ENCODE data around the gene YY1.

YY1 gene

DNA sequence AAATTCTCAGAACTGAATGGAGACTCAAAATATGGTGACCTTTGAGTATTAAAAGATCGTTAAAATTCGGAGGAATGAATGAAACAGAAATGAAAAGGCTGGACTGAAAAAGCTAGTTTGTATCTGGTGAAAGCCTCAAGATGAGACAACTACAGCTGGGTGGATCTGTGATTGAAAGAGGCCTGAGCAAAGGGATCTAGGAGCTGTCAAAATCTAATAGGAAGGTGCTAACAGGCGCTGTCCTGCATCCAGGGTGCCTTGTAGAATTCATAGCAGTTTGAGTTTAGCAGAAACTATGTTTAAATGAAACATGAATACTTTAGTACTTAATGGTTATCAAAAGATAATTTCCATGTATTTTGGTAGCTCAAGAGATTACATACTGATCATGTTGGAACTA, 2.3 kb downstream of the YY1 start:
- Histone ChIP-seq H3K4me3 (peak overlapping the region; percentile 69), H3K4me1 (peaks cover 31% of the 10 kb centered on the region), H3K36me3 (replicated peaks) (peaks cover 22% of the 10 kb centered on the region), H3K27me3 (ENCODE audit: low read depth) (no peaks in the 10 kb centered on the region), H3K9me3 (peaks cover 3% of the 10 kb centered on the region; the same call in 1 of the 2 replicates)
- DNase-seq (ENCODE audit: low spot score in 2 of 2): no peak
- in situ Hi-C loops (cut with MboI; ENCODE audit: low sequenced_read_pairs): no loop called here

DNA sequence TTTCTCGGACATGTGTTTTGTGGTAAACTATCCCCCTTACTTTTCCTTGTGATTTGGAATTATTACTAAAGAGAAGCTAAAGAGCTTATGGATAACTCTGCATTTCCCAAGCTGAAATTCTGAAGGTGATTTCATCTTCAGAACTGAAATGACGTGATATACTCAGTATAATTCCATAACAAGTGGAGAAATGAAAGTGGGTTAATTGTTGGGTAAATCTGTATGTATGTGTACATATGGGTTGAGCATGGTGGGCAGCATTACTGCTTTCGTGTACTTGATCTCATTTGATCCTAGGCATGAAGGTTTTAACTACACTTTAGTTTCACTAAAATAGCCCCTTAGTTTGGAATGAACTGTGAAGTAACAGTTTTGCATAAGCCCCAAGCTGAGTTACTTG, 4.1 kb downstream of the YY1 start:
- H3K4me3 ChIP-seq: 0 out of 2 replicates have a peak overlapping the region, but pooled peaks have one; percentile 1
- H3K4me1 ChIP-seq: peaks cover 30% of the 10 kb centered on the region

GRCh38 chr14:100246809-100247428, 8.0 kb downstream of the YY1 start:
- in situ Hi-C loops (cut with MboI; ENCODE audit: low sequenced_read_pairs): no loop called here
- H3K4me3 ChIP-seq: no peak overlapping the region
- DNase-seq (ENCODE audit: low spot score in 2 of 2): peak; percentile 65 to 89
- no peaks in the 10 kb centered on the region for H3K27me3 ChIP-seq (ENCODE audit: low read depth)
- H3K4me1 ChIP-seq: peaks cover 28% of the 10 kb centered on the region
- H3K9me3 ChIP-seq: peaks cover 3% of the 10 kb centered on the region; the same call in 1 of the 2 replicates
- peaks cover 10% of the 10 kb centered on the region for H3K36me3 ChIP-seq (replicated peaks)

More for the DNA sequence above, 4.1 kb downstream of the YY1 start:
- in situ Hi-C loops (cut with MboI; ENCODE audit: low sequenced_read_pairs): no loop called here
- H3K27me3 ChIP-seq (ENCODE audit: low read depth): no peaks in the 10 kb centered on the region
- no peak for DNase-seq (ENCODE audit: low spot score in 2 of 2)
- H3K9me3 ChIP-seq: peaks cover 3% of the 10 kb centered on the region; the same call in 1 of the 2 replicates
- peaks cover 21% of the 10 kb centered on the region for H3K36me3 ChIP-seq (replicated peaks)

DNA sequence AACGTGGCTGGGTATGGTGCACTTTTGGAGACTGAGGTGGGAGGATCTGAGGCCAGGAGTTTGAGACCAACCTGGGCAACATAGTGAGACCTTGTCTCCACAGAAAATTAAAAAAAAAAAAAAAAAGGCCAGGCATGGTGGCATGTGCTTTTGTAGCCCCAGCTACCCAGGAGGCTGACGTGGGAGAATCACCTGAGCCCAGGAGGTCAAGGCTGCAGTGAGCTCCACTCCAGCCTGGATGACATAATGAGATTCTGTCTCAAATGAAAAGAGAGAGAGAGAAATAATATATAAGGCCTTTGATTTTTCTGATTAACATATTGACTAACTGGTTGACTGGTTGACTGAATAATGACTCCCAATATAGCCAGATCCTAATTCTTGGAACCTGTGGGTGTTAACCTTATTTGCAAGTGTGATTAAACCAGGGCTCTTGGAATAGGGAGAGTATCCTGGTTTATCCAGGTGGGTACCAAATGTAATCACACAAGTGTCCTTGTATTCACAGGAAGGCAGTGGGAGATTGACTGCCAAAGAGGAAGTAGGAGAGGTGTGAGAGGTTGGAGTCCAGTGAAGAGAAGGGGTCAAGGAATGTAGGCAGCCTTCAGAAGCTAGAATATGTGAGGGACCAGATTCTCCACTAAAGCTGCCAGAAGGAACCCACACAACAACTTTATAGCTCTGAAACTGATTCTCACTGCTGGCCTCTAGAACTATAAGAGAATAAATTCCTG, 12.0 kb downstream of the YY1 start:
- in situ Hi-C loops (cut with MboI; ENCODE audit: low sequenced_read_pairs): no loop called here
- Histone ChIP-seq H3K4me3 (no peak overlapping the region), H3K4me1 (peaks cover 15% of the 10 kb centered on the region), H3K9me3 (no peaks in the 10 kb centered on the region), H3K36me3 (replicated peaks) (peaks cover 3% of the 10 kb centered on the region; the same call in 1 of the 2 replicates), H3K27me3 (ENCODE audit: low read depth) (no peaks in the 10 kb centered on the region)
- DNase-seq (ENCODE audit: low spot score in 2 of 2): no peak

- H3K36me3 ChIP-seq (replicated peaks): peaks cover 3% of the 10 kb centered on the region; the same call in 1 of the 2 replicates
- DNase-seq (ENCODE audit: low spot score in 2 of 2): no peak
- H3K4me3 ChIP-seq: no peak overlapping the region
- H3K9me3 ChIP-seq: no peaks in the 10 kb centered on the region
- no peaks in the 10 kb centered on the region for H3K27me3 ChIP-seq (ENCODE audit: low read depth)
- in situ Hi-C loops (cut with MboI; ENCODE audit: low sequenced_read_pairs): no loop called here
- H3K4me1 ChIP-seq: peaks cover 4% of the 10 kb centered on the region; the same call in 1 of the 2 replicates
These were observed 13.7 kb downstream of the YY1 start for GRCh38 chr14:100252684-100253083.

- in situ Hi-C loops (cut with MboI; ENCODE audit: low sequenced_read_pairs): no loop called here
- Histone ChIP-seq H3K4me3 (no peak overlapping the region), H3K27me3 (ENCODE audit: low read depth) (no peaks in the 10 kb centered on the region), H3K9me3 (no peaks in the 10 kb centered on the region), H3K4me1 (peaks cover 3% of the 10 kb centered on the region; the same call in 1 of the 2 replicates), H3K36me3 (replicated peaks) (peaks cover 4% of the 10 kb centered on the region; the same call in 1 of the 2 replicates)
- DNase-seq (ENCODE audit: low spot score in 2 of 2): no peak
These were observed 17.5 kb downstream of the YY1 start for GRCh38 chr14:100256339-100256895.

- in situ Hi-C loops (cut with MboI; ENCODE audit: low sequenced_read_pairs): no loop called here
- peaks cover 46% of the 10 kb centered on the region for H3K36me3 ChIP-seq (replicated peaks)
- peaks cover 10% of the 10 kb centered on the region for H3K4me1 ChIP-seq
- no peaks in the 10 kb centered on the region for H3K27me3 ChIP-seq (ENCODE audit: low read depth)
- H3K9me3 ChIP-seq: no peaks in the 10 kb centered on the region
- DNase-seq (ENCODE audit: low spot score in 2 of 2): no peak
- H3K4me3 ChIP-seq: no peak overlapping the region
These were observed 22.7 kb downstream of the YY1 start for GRCh38 chr14:100261621-100262020.

DNA sequence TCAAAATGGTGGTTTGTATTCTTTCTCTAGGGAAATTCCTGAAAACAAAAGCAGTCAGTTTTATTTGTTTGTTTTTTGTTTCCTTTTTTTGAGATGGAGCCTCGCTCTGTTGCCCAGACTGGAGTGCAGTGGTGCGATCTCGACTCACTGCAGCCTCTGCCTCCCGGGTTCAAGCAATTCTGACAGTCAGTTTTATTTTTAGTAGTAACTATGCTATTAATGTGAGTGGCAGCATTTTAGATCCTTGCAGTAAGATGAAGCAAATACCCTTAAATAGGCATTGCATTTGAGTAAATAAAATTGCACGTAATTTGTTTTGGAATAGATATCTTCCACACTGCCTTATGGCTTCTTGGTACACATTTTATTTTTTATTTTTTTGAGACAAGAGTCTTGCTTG, 23.6 kb downstream of the YY1 start:
- in situ Hi-C loops (cut with MboI; ENCODE audit: low sequenced_read_pairs): no loop called here
- no peaks in the 10 kb centered on the region for H3K27me3 ChIP-seq (ENCODE audit: low read depth)
- peaks cover 16% of the 10 kb centered on the region for H3K4me1 ChIP-seq
- H3K4me3 ChIP-seq: no peak overlapping the region
- peaks cover 52% of the 10 kb centered on the region for H3K36me3 ChIP-seq (replicated peaks)
- DNase-seq (ENCODE audit: low spot score in 2 of 2): no peak
- H3K9me3 ChIP-seq: no peaks in the 10 kb centered on the region

DNA sequence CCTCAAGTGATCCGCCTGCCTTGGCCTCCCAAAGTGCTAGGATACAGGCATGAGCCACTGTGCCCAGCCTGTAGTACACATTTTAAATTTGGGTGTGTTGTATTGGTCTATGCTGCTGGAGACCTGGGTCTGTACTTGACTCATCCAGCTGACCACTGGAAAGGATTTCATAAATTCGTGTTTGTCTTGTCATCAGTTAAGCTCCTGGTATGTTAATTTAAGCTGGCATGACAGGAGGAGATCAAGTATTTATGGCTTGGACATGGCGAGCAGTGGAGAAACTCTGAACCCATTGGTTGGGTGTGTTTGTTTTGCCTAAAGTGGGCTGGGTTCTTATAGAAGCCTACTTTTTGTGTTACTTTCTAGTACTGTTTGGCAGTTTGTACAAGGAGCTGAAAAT, 24.2 kb downstream of the YY1 start:
- in situ Hi-C loops (cut with MboI; ENCODE audit: low sequenced_read_pairs): no loop called here
- H3K36me3 ChIP-seq (replicated peaks): peaks cover 56% of the 10 kb centered on the region
- no peak for DNase-seq (ENCODE audit: low spot score in 2 of 2)

GRCh38 chr14:100267990-100268389, 29.0 kb downstream of the YY1 start:
- no peaks in the 10 kb centered on the region for H3K27me3 ChIP-seq (ENCODE audit: low read depth)
- H3K4me3 ChIP-seq: no peak overlapping the region
- no peak for DNase-seq (ENCODE audit: low spot score in 2 of 2)
- in situ Hi-C loops (cut with MboI; ENCODE audit: low sequenced_read_pairs): no loop called here
- H3K9me3 ChIP-seq: no peaks in the 10 kb centered on the region
- H3K36me3 ChIP-seq (replicated peaks): peaks cover 59% of the 10 kb centered on the region
- peaks cover 8% of the 10 kb centered on the region for H3K4me1 ChIP-seq

More for the DNA sequence above, 24.2 kb downstream of the YY1 start:
- Histone ChIP-seq H3K9me3 (no peaks in the 10 kb centered on the region), H3K4me1 (peaks cover 16% of the 10 kb centered on the region), H3K4me3 (no peak overlapping the region), H3K27me3 (ENCODE audit: low read depth) (no peaks in the 10 kb centered on the region)

GRCh38 chr14:100268591-100269207, 29.8 kb downstream of the YY1 start:
- Histone ChIP-seq H3K9me3 (no peaks in the 10 kb centered on the region), H3K27me3 (ENCODE audit: low read depth) (no peaks in the 10 kb centered on the region), H3K36me3 (replicated peaks) (peaks cover 58% of the 10 kb centered on the region), H3K4me3 (no peak overlapping the region), H3K4me1 (peaks cover 8% of the 10 kb centered on the region)
- in situ Hi-C loops (cut with MboI; ENCODE audit: low sequenced_read_pairs): no loop called here
- DNase-seq (ENCODE audit: low spot score in 2 of 2): no peak

DNA sequence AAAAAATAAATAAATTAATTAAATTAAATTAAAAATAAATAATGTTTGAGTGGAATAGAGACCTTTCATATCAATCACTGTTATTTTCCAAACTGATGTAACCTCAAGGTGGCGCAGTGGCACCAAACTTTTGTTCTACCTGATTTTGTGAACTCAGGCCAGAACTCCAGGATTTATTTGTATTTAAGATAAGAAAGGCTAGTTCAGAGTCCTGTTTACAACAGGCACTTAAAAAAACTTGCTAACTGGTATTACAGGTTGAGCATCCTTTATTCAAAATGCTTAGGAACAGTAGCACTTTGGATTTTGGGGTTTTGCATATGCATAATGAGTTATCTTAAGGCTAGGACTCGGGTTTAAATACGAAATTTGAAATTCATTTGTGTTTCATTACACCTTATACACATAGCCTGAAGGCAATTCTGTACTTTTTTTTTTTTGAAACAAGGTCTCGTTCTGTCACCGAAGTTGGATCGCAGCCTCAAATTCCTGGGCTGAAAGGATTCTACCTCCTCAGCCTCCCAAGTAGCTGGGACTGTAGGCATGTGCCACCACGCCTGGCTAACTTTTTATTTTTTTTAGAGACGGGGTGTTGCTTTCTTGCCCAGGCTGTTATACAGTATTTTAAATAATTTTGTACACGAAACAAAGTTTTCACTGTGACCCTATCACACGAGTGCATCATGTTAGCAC, 32.4 kb downstream of the YY1 start:
- peaks cover 58% of the 10 kb centered on the region for H3K36me3 ChIP-seq (replicated peaks)
- DNase-seq (ENCODE audit: low spot score in 2 of 2): peak; percentile 10 to 50
- no peaks in the 10 kb centered on the region for H3K9me3 ChIP-seq
- H3K4me1 ChIP-seq: peaks cover 8% of the 10 kb centered on the region
- no peaks in the 10 kb centered on the region for H3K27me3 ChIP-seq (ENCODE audit: low read depth)
- H3K4me3 ChIP-seq: no peak overlapping the region
- in situ Hi-C loops (cut with MboI; ENCODE audit: low sequenced_read_pairs): no loop called here

GRCh38 chr14:100274250-100274649, 35.3 kb downstream of the YY1 start:
- Histone ChIP-seq H3K36me3 (replicated peaks) (peaks cover 57% of the 10 kb centered on the region), H3K4me3 (no peak overlapping the region), H3K27me3 (ENCODE audit: low read depth) (no peaks in the 10 kb centered on the region), H3K4me1 (no peaks in the 10 kb centered on the region; the same call in none of the 2 replicates), H3K9me3 (no peaks in the 10 kb centered on the region)
- DNase-seq (ENCODE audit: low spot score in 2 of 2): no peak
- in situ Hi-C loops (cut with MboI; ENCODE audit: low sequenced_read_pairs): no loop called here
